Hindlimb muscle (tissue), 1 donor: ENCODE data around the gene MICAL2. TPM values are rescaled to one million over a fixed set of nuclear protein-coding genes. Genes with fewer than 3 reads are reported as not detected.

Experiments used
- DNase-seq: peaks from one replicate; pipeline ENCODE4 v3.0.0-alpha.2; 2013
- polyA plus RNA-seq: library from polyadenylated mRNA; unstranded; fragments of 120-200 nt; gene quantifications from one replicate; pipeline ENCODE4 v1.2.1, GENCODE V29; 2013; ENCODE audit not compliant: insufficient read length

MICAL2 gene
- 20.3 TPM for polyA plus RNA-seq

GRCh38 chr11:12110201-12110713 is at the start of gene MICAL2:
MICAL2 (plus strand) TSS chr11:12110590; CDS start chr11:12162156, 51,566 bp downstream.
- DNase-seq = peak; percentile 89

- DNase-seq = no peak
Observed at GRCh38 chr11:12061851-12062560, 48.4 kb upstream of the MICAL2 start.

- DNase-seq = no peak
Observed at GRCh38 chr11:12063251-12063650, 47.1 kb upstream of the MICAL2 start.

GRCh38 chr11:12064136-12064953 is 46.0 kb upstream of the MICAL2 start:
- no peak for DNase-seq

- no peak for DNase-seq
Observed at GRCh38 chr11:12064954-12065280, 45.5 kb upstream of the MICAL2 start.

- no peak for DNase-seq
Observed at GRCh38 chr11:12066056-12066798, 44.2 kb upstream of the MICAL2 start.

- DNase-seq = no peak
Observed at GRCh38 chr11:12066799-12067508, 43.4 kb upstream of the MICAL2 start.

- DNase-seq = no peak
Observed at GRCh38 chr11:12067796-12068357, 42.5 kb upstream of the MICAL2 start.

GRCh38 chr11:12069066-12069676 is 41.2 kb upstream of the MICAL2 start:
- no peak for DNase-seq

GRCh38 chr11:12070446-12071267 is 39.7 kb upstream of the MICAL2 start:
- DNase-seq = no peak

- DNase-seq = no peak
Observed at GRCh38 chr11:12071574-12071973, 38.8 kb upstream of the MICAL2 start.

- DNase-seq = no peak
Observed at GRCh38 chr11:12073436-12073835, 37.0 kb upstream of the MICAL2 start.

- no peak for DNase-seq
Observed at GRCh38 chr11:12073886-12074285, 36.5 kb upstream of the MICAL2 start.

- no peak for DNase-seq
Observed at GRCh38 chr11:12074529-12075195, 35.7 kb upstream of the MICAL2 start.

- DNase-seq = no peak
Observed at GRCh38 chr11:12075291-12075690, 35.1 kb upstream of the MICAL2 start.

- no peak for DNase-seq
Observed at GRCh38 chr11:12075822-12076821, 34.3 kb upstream of the MICAL2 start.

GRCh38 chr11:12076840-12077534 is 33.4 kb upstream of the MICAL2 start:
- no peak for DNase-seq
